Nephron progenitor cell (in vitro differentiated cells): ENCODE data around the gene ULK4.
"Not testable (repeated sequence)": the region's sequence is repeated elsewhere in the genome, so short reads cannot be mapped to it uniquely, and the experiment has no call there.

ENCODE experiments used
- DNase-seq: peaks from one replicate; pipeline ENCODE4 v3.0.0; 2021
- H3K27ac Mint-ChIP-seq: 2 replicates; pipeline ENCODE4 v1.8.0; 2021; ENCODE audit warnings: mild to moderate bottlenecking, moderate library complexity, mixed read lengths
- H3K27me3 Mint-ChIP-seq: 2 replicates; pipeline ENCODE4 v1.8.0; 2021; ENCODE audit warnings: mild to moderate bottlenecking, low read depth, mixed read lengths; ENCODE audit not compliant: poor library complexity
- H3K36me3 Mint-ChIP-seq: 2 replicates; pipeline ENCODE4 v1.8.0; 2021; ENCODE audit warnings: low read depth, mixed read lengths
- H3K4me1 Mint-ChIP-seq: 2 replicates; pipeline ENCODE4 v1.8.0; 2021; ENCODE audit warnings: mixed read lengths
- H3K4me3 Mint-ChIP-seq: 2 replicates; pipeline ENCODE4 v1.8.0; 2021; ENCODE audit warnings: mild to moderate bottlenecking, moderate library complexity, mixed read lengths
- H3K9me3 Mint-ChIP-seq: 2 replicates; pipeline ENCODE4 v1.8.0; 2021; ENCODE audit warnings: mild to moderate bottlenecking, moderate library complexity, mixed read lengths
- TF ChIP-seq, protein P1 (sequence below): fragments of 200-600 bp; sonication (generic); IDR thresholded peaks from 2 replicates; pipeline ENCODE4 v1.5.0; 2021; ENCODE audit warnings: antibody characterized with exemption

The ULK4 gene

DNA sequence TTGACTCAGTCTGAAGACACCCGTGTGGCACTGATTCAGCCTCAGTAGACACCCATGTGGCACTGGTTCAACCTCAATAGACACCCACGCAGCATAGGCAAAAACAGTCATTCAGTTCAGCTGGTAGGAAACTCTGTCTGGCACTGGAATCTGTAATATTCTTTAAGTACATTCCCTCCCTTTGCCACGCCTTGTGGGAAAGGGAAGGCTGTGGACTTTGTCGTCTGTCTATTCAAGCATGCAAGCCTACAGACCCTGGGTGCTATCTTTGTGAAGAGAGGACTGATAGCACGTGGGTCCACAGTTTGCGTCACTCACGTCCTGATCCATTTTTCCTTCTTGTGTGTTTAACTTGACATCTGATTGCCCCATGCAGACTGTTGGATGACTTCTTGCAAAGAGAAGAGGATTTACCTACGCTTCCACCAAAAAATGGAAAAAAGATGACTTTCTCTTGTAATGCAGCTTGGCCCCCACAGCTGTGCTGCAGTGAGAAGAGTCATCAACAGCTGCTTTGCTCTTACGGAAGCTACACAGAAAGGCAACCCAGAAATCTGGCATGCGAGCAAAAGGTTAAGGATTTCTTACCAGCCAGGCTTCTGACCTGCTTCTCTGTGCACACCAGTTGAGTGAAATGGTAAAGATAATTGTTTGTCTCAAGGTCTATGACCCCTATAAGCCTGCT lies 278.1 kb downstream of the ULK4 start:
- Mint-ChIP-seq H3K36me3 (peaks cover 6% of the 10 kb centered on the region), H3K4me1 (no peaks in the 10 kb centered on the region), H3K27me3 (peaks cover 3% of the 10 kb centered on the region), H3K27ac (no peak overlapping the region), H3K4me3 (no peak overlapping the region), H3K9me3 (no peaks in the 10 kb centered on the region)
- no peak for DNase-seq
- TF ChIP-seq, protein P1, sequence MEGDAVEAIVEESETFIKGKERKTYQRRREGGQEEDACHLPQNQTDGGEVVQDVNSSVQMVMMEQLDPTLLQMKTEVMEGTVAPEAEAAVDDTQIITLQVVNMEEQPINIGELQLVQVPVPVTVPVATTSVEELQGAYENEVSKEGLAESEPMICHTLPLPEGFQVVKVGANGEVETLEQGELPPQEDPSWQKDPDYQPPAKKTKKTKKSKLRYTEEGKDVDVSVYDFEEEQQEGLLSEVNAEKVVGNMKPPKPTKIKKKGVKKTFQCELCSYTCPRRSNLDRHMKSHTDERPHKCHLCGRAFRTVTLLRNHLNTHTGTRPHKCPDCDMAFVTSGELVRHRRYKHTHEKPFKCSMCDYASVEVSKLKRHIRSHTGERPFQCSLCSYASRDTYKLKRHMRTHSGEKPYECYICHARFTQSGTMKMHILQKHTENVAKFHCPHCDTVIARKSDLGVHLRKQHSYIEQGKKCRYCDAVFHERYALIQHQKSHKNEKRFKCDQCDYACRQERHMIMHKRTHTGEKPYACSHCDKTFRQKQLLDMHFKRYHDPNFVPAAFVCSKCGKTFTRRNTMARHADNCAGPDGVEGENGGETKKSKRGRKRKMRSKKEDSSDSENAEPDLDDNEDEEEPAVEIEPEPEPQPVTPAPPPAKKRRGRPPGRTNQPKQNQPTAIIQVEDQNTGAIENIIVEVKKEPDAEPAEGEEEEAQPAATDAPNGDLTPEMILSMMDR = no peak

DNA sequence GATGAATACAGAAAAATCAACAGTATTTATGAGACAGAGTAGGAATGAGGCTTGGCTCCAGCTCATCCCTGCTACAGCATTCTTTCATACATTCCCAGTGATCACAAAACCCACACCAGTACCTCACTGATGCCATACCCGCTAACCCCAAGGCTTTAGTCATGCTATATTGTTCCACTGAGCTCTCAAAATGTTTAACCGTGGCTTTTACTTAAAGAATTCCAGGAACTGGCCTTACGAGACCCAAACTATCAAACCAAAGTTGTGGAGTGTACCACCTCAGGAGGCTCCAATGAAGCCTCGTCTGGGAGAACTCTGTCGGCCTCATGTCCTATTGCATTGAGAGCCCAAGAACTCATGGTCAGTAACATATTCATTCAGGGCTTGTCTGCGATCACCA lies 278.9 kb downstream of the ULK4 start:
- DNase-seq = no peak
- Mint-ChIP-seq H3K27ac (no peak overlapping the region), H3K36me3 (peaks cover 6% of the 10 kb centered on the region), H3K9me3 (no peaks in the 10 kb centered on the region), H3K27me3 (peaks cover 2% of the 10 kb centered on the region), H3K4me1 (no peaks in the 10 kb centered on the region), H3K4me3 (no peak overlapping the region)
- TF ChIP-seq, protein P1 = no peak

DNA sequence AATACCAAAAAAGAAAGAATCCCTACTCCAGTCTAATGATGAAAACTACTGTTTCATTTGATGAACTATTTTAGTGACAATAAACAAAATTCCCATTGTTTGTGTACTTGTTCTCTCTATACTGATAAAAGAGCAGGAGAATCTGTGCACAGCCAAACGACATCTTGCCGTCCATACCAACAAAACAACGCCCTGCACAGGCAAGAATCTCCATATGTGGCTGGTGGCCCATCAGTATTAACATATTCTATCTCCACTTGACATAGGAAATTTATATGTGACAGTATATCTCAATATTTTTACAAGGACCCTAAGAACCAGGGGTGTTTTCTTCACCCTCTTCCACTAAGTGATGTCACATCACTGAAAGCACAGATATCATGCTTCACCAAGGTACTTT lies 279.5 kb downstream of the ULK4 start:
- Mint-ChIP-seq H3K9me3 (no peaks in the 10 kb centered on the region), H3K27me3 (peaks cover 3% of the 10 kb centered on the region)

DNA sequence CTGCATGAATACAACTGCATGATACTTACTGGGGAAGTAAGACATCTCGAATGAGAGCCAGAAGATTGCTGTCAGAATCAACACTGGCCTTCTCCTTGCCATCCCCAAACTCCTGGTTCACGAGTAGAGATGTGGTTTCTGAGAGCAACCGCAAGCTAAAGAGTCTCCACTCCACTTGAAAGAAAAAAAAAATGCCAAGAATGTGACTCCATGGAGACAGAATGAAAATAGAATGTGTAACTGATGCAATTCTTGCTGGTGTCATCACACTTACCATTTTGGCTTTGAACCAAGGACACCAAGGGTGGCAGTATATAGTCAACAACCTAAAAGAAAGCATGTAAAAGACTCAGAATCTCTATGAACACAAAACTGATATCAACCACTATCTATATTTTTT lies 280.4 kb downstream of the ULK4 start:
- no peak for DNase-seq
- H3K27ac Mint-ChIP-seq = no peak overlapping the region
- H3K27me3 Mint-ChIP-seq = peaks cover 3% of the 10 kb centered on the region
- no peak overlapping the region for H3K4me3 Mint-ChIP-seq
- TF ChIP-seq, protein P1 = no peak
- no peaks in the 10 kb centered on the region for H3K9me3 Mint-ChIP-seq
- H3K36me3 Mint-ChIP-seq = peaks cover 6% of the 10 kb centered on the region
- no peaks in the 10 kb centered on the region for H3K4me1 Mint-ChIP-seq

More for the DNA sequence above, 279.5 kb downstream of the ULK4 start:
- no peak overlapping the region for H3K27ac Mint-ChIP-seq
- H3K4me1 Mint-ChIP-seq = no peaks in the 10 kb centered on the region
- no peak for DNase-seq
- TF ChIP-seq, protein P1 = no peak
- H3K36me3 Mint-ChIP-seq = peaks cover 6% of the 10 kb centered on the region
- H3K4me3 Mint-ChIP-seq = no peak overlapping the region

DNA sequence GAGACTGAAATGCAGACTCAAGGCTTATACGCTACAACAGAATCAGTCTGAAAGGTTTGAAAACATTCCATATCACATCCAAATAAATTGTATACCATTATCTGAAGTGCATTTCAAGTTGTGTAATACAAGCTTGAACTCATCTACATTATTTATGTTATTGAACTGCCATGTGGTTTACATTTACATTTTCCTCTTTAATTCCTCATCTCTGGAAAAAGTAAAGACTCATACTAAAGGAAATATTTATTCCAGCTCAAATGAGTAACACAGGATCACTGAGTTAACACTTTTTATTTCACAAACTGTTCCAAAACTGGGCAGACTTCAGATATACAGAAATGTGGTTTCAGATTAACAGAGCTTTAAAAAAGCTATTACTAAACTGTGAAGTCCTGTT lies 282.5 kb downstream of the ULK4 start:
- Mint-ChIP-seq H3K4me3 (no peak overlapping the region), H3K4me1 (no peaks in the 10 kb centered on the region), H3K27ac (no peak overlapping the region), H3K27me3 (peaks cover 3% of the 10 kb centered on the region), H3K36me3 (no peaks in the 10 kb centered on the region), H3K9me3 (no peaks in the 10 kb centered on the region)
- TF ChIP-seq, protein P1 = no peak
- DNase-seq = no peak

DNA sequence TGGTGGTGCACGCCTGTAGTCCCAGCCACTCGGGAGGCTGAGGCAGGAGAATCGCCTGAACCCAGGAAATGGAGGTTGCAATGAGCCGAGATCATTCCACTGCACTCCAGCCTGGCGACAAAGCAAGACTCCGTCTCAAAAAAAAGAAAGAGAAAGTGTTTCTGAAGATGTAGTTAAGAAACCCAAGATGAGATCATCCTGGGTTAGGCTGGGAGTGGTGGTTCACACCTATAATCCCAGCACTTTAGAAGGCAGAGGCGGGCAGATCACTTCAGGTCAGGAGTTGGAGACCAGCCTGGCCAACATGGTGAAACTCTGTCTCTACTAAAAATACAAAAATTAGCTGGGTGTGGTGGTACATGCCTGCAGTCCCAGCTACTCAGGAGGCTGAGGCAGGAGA lies 286.8 kb downstream of the ULK4 start:
- DNase-seq, H3K27ac Mint-ChIP-seq, H3K27me3 Mint-ChIP-seq, H3K4me3 Mint-ChIP-seq, H3K4me1 Mint-ChIP-seq: not testable (repeated sequence)
- Mint-ChIP-seq H3K9me3 (peaks cover 18% of the 10 kb centered on the region), H3K36me3 (peaks cover 10% of the 10 kb centered on the region)
